Myocyte (in vitro differentiated cells): ENCODE results near the gene HUNK. TPM values are rescaled to one million over a fixed set of nuclear protein-coding genes. Genes with fewer than 3 reads are reported as not detected.
"Not testable (repeated sequence)": the region's sequence is repeated elsewhere in the genome, so short reads cannot be mapped to it uniquely, and the experiment has no call there.

Experiments
- DNase-seq: peaks from one replicate; pipeline ENCODE4 v3.0.0-alpha.2; 2012; ENCODE audit warnings: low read depth
- total RNA-seq: library from RNA; depleted of rRNA; stranded (reverse); fragments of >200 nt; gene quantifications from 2 replicates; pipeline ENCODE4 v1.2.3, GENCODE V29; 2014

The HUNK gene
- total RNA-seq, 1 donor from 2014 or later, result not detected

DNA sequence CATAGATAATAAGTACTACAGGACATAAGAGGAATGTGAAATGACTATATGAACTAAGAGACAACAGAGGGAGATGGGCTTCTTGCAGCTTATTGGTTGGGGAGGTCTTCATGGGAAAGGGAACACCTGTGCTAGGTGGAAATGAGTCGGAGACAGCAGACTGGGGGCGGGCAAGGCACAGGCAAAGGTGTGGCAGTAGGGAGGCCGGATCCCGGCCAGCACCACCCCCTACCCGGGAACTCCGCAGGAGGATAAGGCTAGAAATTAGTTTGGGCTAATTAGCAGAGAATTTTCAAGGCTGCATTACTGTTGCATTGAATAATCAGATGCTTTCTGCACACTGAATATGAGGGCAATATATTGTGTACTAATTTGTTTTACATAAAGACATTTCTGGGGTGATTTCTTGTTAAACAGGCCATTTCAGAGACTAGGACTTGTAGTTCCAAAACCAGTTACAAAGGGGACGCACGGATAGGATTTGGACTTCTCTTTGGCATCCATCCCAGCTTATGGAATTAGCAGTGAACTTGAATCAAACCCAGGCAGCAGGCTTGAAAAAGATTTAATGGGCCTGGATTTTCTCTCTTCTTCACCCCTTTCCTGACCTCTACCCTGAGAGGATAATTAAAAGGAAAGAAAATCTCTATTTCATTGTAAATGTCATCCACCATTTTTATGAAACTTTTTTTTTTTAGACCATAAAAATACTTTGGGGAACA, 2.2 kb upstream of the HUNK start:
- no peak for DNase-seq

DNA sequence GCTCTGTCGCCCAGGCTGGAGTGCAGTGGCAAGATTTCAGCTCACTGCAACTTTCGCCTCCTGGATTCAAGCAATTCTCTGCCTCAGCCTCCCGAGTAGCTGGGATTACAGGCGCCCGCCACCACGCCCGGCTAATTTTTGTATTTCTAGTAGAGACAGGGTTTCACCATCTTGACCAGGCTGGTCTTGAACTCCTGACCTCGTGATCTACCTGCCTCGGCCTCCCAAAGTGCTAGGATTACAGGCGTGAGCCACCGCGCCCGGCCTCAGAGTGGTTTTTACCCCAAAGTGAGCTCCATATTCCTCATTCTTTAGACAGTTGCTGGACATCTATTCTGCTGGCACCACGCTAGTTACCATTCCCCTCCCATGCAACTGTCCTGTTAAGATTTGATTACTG, 1.4 kb upstream of the HUNK start:
- DNase-seq, result not testable (repeated sequence)

DNA sequence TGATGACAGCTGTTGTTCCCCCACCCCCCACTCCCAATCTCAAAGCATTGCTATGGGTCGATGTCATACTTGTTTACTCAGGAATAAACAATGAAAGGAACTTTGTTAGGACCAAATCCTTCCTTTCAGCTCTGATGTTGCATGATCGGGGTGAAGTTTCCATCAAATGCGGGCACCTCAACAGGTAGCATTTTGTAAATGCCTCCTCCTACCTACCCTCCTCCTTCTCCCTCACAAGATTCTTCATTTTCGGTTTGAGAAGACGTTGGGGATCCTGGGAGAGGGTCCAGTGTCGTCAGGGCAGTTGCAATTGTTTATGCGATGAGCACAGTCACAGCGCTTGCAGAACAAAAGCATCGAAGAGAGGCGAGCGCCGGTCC, 758 bp upstream of the HUNK start:
- DNase-seq, result no peak

DNA sequence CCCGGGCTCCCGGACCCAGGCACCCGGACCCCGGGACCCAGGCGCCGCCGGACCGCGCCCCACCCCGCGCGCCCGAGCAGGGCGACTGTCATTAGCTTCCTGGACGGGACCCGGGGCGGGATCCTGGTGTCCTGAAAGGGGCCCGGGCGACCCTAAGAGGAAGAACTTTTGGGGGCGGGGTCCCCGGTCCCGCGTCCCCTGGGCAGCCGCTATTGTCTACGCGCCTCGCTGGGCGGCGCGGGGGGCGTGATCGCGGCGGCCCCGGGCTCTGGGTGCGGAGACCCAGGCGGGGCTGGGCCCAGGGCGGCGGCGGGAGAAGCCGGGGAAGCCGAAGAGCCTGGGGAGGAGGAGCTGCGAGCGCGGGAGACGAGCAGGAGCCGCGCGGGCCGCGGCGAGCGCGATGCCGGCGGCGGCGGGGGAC, 465 bp downstream of the HUNK start:
- no peak for DNase-seq

DNA sequence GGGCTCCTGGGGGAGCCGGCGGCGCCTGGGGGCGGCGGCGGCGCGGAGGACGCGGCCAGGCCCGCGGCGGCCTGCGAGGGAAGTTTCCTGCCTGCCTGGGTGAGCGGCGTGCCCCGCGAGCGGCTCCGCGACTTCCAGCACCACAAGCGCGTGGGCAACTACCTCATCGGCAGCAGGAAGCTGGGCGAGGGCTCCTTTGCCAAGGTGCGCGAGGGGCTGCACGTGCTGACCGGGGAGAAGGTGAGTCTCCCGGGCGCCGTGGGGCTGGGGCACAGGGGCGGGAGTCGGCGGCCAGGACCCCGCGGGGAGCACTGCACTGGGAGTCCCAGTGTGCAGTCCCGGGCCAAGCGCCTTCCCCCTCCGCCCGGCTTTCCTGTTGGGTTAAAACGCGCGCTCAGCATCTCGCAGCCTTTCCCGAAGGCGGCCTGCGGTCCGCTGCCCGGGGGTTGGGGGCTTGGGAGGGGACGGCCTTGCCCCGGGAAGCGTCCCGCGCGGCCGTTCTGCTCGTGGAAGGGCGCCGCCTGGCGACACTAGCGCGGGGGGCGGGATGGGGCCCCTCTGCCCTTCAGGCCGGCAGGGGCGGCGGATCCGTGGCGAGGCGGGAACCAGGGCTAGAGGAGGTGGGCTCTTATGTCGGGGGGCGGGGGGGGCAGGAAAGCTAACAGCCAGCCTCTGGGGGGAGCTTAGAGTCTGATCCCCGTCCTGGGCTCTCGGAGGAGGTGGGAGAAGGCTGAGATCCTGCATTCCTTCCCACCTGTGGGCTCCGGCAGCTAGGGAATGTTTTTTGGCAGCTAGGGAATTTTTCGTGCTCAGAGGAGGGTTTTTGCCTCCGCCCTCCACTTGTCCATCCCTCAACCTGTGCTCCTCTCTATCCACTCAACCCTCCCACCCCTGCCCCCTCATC, 1.1 kb downstream of the HUNK start:
- DNase-seq, result no peak

DNA sequence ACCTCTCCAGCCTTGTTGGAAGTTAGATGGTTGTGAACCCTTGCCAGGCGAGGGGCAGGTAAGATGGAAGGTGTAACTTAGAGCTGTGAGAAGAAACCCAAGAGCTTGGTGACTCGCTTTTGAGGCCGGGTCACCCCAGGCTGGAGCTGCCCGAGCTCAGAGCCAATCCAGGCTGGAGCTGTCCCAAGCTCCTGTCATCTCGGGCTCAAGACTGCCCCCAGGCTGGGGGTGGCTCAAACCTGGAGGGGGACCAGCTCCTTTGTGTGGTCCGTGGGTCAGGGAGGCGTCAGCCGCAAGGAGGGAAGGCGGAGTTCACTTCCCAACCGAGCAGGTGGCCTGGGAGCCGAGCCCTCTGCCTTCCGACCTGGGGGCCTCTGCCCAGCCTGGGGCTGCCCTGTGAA, 2.0 kb downstream of the HUNK start:
- DNase-seq, result no peak

DNA sequence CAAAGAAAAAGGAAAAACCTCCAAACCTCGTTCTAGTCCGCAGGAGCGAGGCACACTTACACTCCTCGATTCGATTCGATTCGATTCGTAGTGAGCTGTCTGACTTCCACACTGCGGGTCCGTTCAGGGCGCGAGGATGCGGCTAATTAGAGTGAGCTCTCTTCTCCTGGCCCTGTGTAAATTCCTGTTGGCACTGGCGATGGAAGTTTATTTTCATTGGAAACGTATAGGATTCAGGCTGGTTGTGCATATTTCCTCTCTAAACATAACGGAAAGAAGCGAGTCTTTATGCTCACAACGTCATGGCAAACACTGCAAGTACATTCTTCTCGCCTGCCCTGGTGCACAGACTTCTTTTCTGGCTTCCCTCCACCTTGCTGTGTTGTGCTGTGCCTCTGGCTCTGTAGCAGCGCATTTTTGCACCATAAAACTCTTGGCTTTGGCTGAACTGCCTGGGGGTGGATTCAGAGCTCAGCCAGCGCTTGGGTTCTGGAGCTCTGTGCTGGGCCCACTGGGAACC, 2.7 kb downstream of the HUNK start:
- DNase-seq, result no peak

DNA sequence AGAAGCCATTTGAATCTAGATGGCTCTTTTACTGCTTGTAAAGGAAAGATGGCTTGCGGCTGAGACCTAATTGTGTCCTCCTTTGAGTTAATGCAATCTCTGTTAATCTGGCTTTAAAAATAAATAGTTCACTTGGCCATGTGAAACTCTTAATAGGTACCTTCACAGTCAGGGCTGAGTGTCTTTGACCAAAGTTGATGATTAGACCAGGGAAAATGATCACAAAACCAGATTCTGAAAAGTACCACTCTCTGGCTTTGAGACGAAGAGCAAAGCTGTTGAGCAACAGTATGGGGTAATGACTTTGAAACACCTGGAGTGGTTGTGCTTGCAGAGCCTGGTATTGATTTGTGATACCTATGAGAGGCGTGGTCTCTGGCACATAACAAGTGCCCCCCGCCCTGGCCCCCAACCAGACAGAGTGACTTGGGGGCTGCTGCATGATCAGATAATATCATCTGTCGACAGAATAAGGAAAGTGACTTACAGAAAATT, 4.7 kb downstream of the HUNK start:
- no peak for DNase-seq

DNA sequence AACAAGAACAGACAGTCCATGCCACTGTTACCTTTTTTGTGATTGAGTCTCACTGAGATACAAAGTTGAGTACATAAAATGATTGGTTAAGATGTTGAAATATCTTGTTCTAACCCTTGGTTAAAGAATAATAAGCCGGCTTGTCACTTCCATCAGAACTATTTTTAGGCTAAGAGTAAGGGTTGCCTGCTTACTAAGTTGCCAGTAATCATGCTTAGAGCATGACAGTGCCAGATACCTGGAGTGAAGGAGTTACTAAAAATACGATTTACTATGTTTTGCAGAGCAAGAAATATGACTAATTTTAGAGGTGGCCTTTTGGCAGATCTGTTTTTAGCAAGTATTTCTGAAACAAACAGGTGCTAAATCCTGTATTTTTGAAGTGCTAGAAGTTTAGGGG, 6.0 kb downstream of the HUNK start:
- DNase-seq, result peak; percentile 2

DNA sequence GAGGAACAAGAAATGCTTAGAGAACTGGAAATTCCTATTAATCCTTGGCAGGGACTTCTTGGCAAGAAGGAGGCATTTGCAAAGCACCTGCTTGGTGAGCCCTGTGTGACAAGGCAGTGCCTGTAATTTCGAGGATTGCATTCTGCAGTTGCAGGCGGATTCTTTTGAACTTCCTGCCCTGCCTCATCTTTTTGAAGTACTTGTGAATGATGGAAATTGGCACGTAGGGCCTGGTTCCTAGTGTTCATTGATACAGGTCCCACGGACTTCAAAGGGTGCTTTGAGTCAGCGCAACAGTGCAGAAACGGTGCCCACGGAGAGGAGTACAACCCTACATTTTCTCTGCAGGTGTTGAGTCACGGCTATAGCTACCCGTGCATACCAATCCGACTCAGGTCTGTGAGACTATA, 6.4 kb downstream of the HUNK start:
- no peak for DNase-seq

DNA sequence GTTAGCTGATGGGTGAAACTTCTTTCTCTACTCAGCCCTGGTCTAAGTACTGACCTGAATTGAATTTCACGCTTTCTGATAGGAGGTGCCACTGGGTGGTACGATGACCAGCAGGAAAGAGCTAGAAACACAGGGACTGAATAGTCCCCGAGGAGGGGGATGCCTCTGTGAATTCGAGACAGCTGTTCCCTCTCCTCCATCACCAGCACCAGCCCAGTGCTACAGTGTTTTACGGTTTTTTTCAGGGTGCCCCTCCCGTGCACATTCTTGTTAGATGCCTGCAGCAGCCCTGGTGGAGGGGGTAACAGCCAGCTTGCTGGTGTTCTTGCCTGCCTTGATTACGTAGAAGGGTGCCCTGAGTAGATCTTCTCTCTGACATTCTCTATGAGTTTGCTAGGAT, 7.1 kb downstream of the HUNK start:
- DNase-seq, result no peak

DNA sequence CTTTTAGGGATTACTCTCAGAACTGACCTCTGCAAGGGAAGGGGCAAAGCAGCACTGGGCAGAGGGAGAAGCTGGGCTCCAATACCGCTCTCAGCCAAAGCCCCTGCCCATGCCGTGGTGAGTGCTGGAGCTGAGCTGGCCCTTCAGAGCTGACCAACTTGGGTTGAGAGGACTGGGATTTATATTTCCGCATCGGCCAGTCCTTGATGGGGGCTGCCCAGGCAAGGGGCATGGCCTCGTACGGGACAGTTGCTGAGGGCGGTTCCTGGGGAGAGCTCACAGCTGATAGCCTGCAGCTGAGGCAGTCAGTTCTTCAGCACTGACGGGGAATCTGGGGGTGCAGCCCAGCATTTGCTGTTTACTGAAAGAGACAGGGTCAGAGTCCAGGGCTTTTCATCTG, 8.0 kb downstream of the HUNK start:
- DNase-seq, result no peak

DNA sequence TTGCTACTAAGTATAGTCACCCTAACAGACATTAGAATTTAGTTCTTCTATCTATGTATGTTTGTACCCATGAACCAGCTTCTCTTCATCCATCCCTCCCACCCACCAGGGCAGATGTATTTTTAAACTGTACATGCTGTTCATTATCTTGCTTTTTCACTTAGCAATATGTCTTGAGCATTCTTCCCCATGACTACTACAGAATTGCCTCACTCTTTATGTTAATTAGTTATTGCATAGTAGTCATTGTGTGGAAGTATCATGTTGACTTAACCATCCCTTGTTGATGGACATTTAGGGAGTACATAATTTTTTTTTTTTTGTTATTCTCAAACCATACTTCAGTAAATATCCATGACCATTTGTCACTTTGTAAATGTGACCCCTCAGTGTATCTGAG, 9.9 kb downstream of the HUNK start:
- no peak for DNase-seq

DNA sequence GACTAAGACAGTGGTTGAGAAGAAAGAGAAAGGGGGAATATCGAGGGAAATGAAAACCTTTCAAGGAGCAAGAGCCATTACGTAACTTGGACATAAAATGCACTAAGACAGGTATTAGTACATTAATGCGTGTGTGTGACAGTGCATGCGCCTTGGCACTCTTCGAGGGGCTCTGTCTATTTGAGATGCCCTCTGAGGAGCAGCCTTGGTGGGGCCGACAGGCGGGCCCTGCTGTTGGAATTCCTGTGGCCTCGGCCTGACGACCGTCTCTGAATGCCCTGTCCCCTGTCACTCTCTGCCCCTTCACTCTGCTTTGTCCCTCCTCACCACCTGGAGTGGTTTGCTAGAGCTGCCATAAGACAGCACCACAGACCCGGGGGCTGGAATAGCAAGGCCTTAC, 12.3 kb downstream of the HUNK start:
- no peak for DNase-seq

DNA sequence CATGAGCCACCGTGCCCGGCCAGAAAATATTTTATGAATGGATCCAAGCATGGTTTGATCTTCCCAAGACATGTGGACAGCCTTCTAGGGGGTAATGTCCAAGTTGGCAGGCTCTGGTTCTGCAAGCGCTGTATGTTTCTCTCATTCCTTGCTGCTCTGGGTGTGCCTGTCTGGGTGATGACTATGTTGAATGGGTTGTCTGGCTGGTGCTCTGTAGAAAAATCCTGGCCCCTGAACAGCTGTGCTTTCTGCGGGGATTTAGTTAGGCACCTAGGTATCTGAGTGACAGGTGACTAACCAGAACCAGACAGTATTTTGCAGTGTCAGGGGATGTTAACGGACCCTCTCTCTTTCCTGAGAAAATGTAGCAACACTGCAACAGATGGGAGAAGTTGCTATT, 14.1 kb downstream of the HUNK start:
- no peak for DNase-seq

DNA sequence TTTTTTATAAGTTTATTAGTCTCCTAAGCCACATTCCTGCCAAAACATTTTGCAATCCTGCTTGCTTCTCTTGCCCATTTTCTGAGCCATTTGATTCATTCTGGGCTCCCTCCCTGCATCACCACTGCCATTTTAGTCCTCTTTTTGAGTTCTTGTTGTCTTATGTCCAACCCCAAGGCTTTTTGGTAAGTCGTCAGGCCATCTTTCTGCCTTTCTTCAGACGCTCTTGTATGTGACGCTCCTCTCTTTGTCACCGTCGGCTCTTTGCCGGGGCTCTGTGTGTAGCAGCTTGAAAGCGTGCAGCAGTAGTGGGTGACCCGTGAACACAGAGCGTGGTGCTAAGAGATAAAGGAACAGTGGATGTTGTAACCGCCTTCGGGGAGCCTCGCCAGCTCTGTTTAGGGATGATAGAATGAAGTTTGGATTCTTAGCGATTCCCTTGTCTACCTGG, 14.6 kb downstream of the HUNK start:
- no peak for DNase-seq

DNA sequence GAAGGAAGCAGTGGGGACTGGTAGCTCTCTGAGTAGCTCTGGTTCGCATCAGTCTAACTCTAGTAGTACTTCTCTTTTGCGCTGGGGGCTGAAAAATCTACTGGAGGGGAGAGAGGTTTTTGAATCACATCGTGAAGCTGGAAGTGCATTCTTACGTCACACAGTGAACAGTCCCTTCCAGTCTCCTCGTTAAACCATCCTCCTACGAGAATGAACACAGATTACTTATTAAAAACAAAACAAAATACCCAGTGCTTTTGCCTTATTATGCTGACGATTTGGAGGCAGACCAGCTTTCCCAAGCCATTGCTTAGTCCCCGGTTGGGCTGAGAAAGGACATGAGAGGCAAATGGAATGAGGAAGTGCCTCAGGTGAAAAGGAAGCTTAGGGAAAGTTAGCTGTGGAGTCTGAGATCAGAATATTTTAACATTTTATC, 16.1 kb downstream of the HUNK start:
- no peak for DNase-seq

DNA sequence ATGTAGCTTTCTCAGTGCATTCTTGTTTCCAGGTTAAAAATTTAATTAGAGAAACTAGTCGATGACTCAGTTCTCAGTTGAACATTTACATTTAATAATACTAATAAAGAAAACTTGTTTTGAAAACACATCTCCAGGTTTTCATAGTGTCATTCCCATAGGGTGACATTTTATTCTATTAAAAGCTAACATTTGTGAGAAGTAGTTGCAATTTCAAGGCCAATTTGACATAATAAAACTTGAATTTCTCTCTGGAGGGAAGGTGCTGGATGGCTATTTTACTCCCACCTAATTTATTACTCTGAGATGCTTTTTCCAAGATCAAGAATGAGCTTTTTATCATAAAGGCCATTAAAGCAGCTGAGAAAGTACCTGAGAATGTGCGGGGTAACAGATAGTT, 16.6 kb downstream of the HUNK start:
- DNase-seq, result no peak

DNA sequence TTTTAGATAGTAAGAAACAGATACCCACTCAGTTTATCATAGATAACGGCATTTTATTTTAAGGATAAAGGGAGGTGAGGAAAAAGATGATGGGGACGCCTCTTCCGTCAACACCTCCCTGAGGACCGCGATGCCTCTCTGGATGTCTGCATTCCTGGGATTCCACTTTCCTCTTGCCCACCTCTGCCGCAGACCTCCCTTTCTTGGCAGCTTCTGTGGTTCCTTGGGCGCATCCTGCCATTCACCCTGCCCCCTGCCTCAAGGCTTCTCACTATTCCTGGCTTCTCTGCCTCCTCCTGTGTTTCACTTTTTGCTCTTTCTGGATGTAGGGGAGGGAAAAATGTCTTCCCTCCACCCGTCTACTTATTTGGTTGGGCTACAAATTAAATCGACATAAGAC, 19.9 kb downstream of the HUNK start:
- no peak for DNase-seq

DNA sequence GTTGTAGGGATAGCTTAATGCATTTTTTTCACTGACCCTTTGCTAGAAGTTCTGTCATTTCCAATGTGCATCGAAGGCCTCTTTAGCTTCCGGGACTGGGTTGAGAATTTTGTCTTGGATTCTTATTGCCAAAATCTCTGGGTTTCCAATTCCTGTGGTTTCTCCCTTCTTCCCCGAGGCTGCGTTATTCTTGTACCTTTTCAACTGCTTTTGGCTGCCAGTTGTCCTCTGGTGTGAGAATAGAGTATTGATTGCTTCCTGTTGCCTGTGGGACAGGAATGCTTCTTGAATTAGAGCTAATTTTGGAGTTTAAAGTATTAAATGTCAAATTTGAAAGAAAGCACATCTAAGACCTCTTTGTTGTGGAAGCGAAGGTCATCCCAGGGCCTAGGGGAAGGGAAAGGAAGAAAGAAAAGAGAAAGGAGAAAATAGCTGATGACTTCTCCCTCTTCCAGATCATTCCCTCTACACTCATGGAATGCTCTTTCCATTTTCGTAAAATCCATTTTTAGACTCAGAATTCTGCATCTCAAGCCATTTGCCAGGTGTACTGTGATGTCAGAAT, 21.1 kb downstream of the HUNK start:
- DNase-seq, result no peak

DNA sequence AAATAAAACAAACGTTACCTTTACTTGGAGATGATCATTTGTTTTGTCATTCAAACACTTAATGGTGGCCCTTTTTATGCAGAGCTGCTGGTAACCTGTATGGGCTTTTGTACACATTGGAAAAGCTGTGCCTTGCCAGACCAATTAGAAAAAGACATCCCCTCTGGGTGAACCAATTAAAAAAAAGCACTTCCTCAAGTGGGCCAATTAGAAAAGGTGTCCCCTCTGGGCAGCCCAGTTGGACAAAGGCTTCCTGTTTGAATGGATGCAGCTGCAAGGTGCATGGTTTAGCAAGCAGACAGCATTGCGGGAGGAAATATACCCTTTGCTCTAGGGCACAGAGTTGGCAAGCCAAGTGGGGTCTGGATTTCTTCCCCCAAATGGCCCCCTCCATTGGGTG, 21.6 kb downstream of the HUNK start:
- no peak for DNase-seq
